AG04449 (cell line): ENCODE data around the gene MFRP.

Experiments used
- CTCF ChIA-PET: fragments of 350-600 bp; formaldehyde crosslinking; extraction: SDS; loops from one replicate; lab custom pipeline; 2021; ENCODE audit warnings: antibody characterized with exemption; lab: Yijun Ruan, JAX
- POLR2A ChIA-PET: fragments of 400-600, 350-600 bp; formaldehyde crosslinking; extraction: SDS; loops from one replicate; lab custom pipeline; 2020; ENCODE audit warnings: antibody characterized with exemption, inconsistent platforms; lab: Yijun Ruan, JAX
- DNase-seq: peaks from one replicate; pipeline ENCODE4 v3.0.0-alpha.2; 2010; ENCODE audit warnings: low read depth, low spot score
- H3K4me3 ChIP-seq: 2 replicates; pipeline ENCODE4 v1.5.1; 2011; ENCODE audit warnings: low read depth, mild to moderate bottlenecking, control low read depth, low read length
- CTCF ChIP-seq: IDR thresholded peaks from one replicate; pipeline ENCODE4 v1.5.1; 2011; ENCODE audit warnings: mild to moderate bottlenecking, moderate library complexity, low read length, control low read depth, inconsistent platforms; ENCODE audit not compliant: insufficient read depth; ENCODE audit errors: missing control alignments

MFRP gene

DNA sequence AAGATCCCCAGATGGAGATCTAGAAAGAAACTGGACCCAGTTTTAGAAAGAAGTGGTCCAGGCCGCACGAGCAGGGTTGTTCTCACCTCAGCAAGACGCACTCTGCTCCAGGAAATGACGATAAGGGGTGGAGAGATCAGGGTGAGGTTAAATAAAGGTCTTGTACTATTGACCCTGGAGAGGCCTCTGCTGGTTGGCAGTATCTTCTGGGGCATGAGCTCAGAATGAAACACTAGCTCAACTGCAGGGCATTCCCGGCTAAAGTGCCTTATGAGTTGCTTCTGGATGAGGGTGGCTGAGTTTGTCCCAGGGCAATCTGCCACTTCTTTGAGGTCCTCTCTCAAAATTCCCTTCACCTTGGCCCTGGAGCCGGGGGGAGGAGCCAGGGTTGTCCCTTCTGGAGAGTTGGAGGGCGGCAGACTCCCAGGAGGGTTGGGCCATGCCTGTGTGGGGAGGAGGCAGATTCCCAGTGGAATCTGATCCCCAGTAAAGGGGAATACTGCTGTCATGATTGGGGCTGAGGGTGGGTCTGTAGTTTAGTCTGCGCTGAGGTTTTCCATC lies 24.1 kb upstream of the MFRP start:
- no peak for DNase-seq
- ChIA-PET CTCF (interaction anchor here (4.8 to 21.7 kb wide), 6 partner anchors 9 to 105 kb away, joined by 31 to 425 read pairs (median 143); partner anchors contain the start of genes C1QTNF5, MFRP and USP2), POLR2A (no interaction called here)
- H3K4me3 ChIP-seq, result no peak overlapping the region
- no peak for TF ChIP-seq CTCF

DNA sequence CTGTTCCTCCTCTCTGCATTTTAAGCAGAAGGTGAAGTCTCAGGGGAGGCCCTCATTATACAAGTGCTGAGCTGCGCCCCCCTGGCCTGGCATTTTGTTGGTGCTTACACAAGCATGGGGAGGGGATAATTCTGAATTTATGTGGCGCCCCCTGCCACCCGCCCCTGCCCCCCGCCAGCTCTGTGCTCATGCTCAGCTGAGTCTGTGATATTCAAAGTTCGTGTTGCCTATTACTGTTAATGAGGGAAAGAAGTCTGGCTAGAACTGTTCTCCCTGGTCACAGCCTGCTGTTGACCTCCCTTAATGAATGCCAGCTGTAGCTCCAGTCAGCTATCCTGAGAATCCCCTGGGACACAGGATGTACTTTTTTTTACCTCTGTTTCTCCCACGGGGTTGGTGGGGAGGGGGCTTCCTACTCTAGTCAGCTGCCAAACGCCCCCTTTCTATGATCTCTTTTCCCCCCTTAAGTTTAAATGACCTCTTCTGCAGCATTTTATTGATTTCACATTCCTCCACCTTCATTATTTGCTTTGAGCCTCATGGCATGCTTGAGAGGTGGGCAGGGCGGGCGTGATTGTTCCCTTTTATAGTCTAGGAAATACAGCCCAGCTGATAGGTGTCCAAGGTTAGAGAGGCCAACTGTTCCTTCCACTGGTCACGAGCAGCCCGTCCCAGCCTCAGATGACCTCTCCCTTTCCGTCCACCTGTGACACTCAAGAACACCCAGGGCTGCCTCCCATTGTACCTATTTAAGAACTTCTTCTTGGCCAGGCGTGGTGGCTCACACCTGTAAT lies 22.8 kb upstream of the MFRP start:
- ChIA-PET POLR2A (no interaction called here), CTCF (interaction anchor here (1.8 to 21.7 kb wide), 7 partner anchors 8 to 106 kb away, joined by 4 to 425 read pairs (median 141); partner anchors contain the start of genes C1QTNF5, MFRP and USP2)
- DNase-seq, result no peak
- H3K4me3 ChIP-seq, result no peak overlapping the region
- no peak for TF ChIP-seq CTCF

GRCh38 chr11:119368121-119369034 lies 21.9 kb upstream of the MFRP start:
- no peak overlapping the region for H3K4me3 ChIP-seq
- TF ChIP-seq CTCF, result no peak
- ChIA-PET CTCF (interaction anchor here (1.3 to 21.7 kb wide), 8 partner anchors 9 to 163 kb away, joined by 4 to 425 read pairs (median 86); partner anchors contain the start of genes C1QTNF5, CBL, MFRP and USP2), POLR2A (no interaction called here)
- DNase-seq, result no peak

DNA sequence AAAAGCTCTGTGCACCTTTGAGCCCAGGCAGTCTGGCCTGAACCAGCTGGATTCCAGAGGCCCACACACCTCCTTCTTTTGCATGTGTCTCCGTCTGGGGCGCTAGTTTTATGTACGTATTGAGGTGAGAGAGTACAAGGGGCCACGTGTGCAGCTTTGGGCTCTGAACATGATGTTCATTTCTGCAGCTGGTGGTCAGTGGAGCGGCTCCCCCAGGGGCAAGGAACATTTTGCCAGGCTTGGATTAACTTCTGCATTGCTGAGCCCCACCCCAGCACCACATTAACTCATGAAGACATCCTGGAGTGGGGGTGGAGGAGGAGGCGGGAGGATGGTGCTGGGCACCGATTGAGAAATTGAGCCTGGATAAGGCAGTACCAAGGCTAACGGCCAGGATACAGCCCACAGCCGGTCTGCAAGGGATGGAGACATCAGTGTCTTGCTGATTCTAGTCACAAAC lies 21.2 kb upstream of the MFRP start:
- TF ChIP-seq CTCF, result no peak
- ChIA-PET POLR2A (interaction anchor here (0.6 kb wide), 1 partner anchor 8 kb away, joined by 3 read pairs; no protein-coding TSS in a partner anchor), CTCF (interaction anchor here (1.3 to 21.7 kb wide), 8 partner anchors 10 to 162 kb away, joined by 4 to 425 read pairs (median 86); partner anchors contain the start of genes C1QTNF5, CBL, MFRP and USP2)
- no peak for DNase-seq
- no peak overlapping the region for H3K4me3 ChIP-seq

DNA sequence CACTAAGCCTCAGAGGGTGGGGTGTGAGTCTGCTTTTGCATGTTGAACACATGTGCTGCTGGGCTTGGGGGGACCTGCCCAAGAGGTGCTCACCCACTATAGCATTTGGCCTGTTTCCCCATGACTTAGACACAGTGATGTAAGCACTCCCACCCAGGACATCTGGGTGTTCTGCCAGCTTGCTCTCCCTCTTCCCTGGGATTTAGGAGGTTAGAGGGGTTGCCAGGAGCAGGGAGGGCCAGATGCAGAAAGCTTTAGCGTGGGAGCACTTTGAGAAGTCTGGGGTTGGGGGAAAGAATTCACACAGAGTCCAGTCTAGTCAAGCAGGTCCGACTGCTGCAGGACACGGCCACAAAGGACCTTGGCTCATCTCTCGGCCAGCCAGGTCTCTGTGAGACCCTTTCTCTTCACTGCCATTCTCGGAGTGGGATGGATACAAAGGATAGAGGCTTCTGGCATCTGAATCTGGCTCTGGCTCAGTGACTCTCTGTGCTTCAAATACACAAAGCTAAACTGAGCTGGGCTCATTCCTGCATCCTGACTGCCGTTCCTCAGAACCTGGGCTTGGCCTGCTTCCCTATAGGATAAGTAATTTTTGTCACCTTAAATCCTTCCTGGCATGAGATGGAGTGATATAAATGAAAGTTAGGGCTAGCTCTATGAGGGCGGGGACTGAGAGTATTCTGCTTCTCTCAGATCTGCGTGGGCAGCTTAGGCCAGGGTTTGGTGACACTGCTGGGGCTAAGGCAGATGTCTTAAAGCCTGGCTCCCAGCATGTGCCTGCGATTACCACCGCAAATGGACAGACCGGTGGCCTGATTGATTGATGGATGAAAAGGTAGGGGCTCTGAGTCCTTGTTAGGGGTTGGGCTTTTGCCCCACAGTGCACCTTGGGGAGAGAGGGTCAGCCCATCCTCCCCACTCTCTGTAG lies 20.4 kb upstream of the MFRP start:
- H3K4me3 ChIP-seq, result no peak overlapping the region
- no peak for TF ChIP-seq CTCF
- DNase-seq, result no peak
- ChIA-PET CTCF (interaction anchor here (1.0 to 21.7 kb wide), 7 partner anchors 10 to 161 kb away, joined by 4 to 425 read pairs (median 141); partner anchors contain the start of genes C1QTNF5, CBL, MFRP and USP2), POLR2A (interaction anchor here (0.6 kb wide), 1 partner anchor 8 kb away, joined by 3 read pairs; no protein-coding TSS in a partner anchor)
